RCC 7860 (cell line): ENCODE data around the gene SHISA9.

ENCODE experiments used
- DNase-seq: peaks from one replicate; pipeline ENCODE4 v3.0.0-alpha.2; 2015; ENCODE audit warnings: low spot score
- FAIRE-seq: peaks from 2 replicates; lab custom pipeline; 2012; peaks lifted over from hg19 to GRCh38; lab: Jason Lieb, UNC

Gene SHISA9

GRCh38 chr16:13062219-13062618 is 160.8 kb downstream of the SHISA9 start:
- FAIRE-seq (no peak), DNase-seq (no peak)

GRCh38 chr16:13063457-13063856 is 162.1 kb downstream of the SHISA9 start:
- no peak for FAIRE-seq

DNA sequence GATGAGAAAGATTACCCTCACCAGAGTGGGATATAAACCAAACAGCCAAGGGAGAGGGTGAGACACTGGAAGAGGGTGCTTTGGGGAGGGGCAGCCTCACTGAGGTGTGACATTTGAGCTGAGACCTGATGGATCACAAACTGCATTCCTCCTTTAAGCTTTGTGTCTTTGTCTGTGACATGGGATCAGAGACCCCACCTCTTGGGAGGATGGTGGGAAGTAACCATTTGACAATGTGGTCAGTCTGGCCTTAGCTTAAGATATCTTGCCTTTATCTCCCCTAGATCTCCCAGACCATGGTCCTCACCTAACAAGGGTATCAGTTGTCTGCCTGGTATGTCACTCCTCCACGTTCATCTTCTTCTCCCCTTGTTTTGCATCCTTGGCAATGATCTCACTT is 163.4 kb downstream of the SHISA9 start:
- FAIRE-seq (no peak), DNase-seq (no peak)

More at GRCh38 chr16:13063457-13063856, 162.1 kb downstream of the SHISA9 start:
- no peak for DNase-seq

- FAIRE-seq (no peak), DNase-seq (no peak)
Observed at GRCh38 chr16:13067648-13068047, 166.2 kb downstream of the SHISA9 start.

- DNase-seq (no peak), FAIRE-seq (no peak)
Observed at GRCh38 chr16:13068912-13069583, 167.7 kb downstream of the SHISA9 start.

- FAIRE-seq = no peak
- DNase-seq = no peak
Observed at GRCh38 chr16:13070268-13070667, 168.9 kb downstream of the SHISA9 start.

- no peak for DNase-seq
- FAIRE-seq = no peak
Observed at GRCh38 chr16:13076878-13077277, 175.5 kb downstream of the SHISA9 start.

- FAIRE-seq = no peak
- no peak for DNase-seq
Observed at GRCh38 chr16:13077816-13078215, 176.4 kb downstream of the SHISA9 start.

DNA sequence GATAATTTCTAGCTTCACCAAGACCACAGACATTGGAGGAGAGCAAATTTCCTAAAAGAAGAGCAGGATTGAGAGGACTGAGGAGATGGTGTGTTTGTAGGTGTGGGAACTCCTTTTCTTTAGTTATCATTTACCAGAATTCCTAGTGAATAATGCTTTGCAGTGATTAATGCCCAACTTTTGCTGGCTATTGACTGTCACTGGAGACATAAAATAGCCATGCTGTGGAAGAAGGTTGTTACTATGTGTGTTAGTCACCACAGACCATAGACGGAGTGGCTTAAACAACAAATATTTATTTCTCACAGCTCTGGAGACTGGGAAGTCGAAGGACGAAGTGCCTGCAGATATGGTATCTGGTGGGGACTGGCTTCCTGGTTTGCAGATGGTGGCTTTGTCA is 179.1 kb downstream of the SHISA9 start:
- no peak for FAIRE-seq

DNA sequence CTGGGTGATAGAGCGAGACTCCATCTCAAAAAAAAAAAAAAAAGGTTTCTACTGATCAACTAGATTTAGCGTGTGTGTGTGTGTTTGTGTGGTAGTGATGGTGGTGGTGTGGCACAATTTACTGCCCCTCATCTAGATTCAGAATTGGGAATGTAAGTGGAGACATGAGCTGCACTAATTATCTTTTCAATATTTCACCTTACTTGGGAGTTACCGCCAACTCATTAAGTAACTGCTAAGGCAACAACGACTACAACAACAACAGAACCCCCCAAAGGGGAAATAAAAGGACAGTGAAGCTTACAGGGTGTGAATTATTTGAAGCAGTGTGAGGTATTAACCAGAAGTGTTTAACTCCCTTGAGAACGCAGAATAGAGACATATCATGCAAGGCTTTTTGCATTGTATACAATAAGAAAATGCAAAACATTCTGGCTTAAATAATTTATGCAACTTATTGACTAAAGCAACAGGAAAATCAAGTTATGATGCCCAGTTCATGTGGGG is 180.5 kb downstream of the SHISA9 start:
- DNase-seq = no peak
- no peak for FAIRE-seq

More for the DNA sequence above, 179.1 kb downstream of the SHISA9 start:
- DNase-seq = no peak

- DNase-seq = no peak
- FAIRE-seq = no peak
Observed at GRCh38 chr16:13083681-13084080, 182.3 kb downstream of the SHISA9 start.

GRCh38 chr16:13084331-13084730 is 182.9 kb downstream of the SHISA9 start:
- FAIRE-seq (peak; percentile 77), DNase-seq (no peak)

GRCh38 chr16:13093661-13094060 is 192.3 kb downstream of the SHISA9 start:
- no peak for DNase-seq
- no peak for FAIRE-seq

GRCh38 chr16:13095061-13095460 is 193.7 kb downstream of the SHISA9 start:
- FAIRE-seq = no peak
- DNase-seq = no peak

- DNase-seq (peak; percentile 45), FAIRE-seq (no peak)
Observed at GRCh38 chr16:13098536-13098935, 197.1 kb downstream of the SHISA9 start.

DNA sequence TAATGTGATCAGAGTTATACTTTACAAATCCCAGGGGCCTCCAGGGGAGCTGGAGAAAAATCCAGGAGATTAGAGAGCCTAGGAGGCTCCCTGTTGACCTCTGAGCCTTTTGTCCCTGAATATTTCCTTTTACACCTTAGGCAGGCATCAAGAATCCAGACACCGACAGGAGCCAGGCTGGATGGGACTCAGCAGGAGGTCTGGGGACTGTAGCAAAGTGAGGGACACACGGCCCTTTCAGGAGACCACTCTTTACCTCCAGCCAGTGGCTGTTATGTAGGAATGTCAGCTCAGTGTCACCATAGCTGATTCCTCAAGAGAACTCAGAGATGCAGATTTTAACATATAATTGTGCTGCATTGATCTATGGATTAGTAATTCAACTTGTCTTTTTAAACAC is 198.4 kb downstream of the SHISA9 start:
- DNase-seq (no peak), FAIRE-seq (no peak)

DNA sequence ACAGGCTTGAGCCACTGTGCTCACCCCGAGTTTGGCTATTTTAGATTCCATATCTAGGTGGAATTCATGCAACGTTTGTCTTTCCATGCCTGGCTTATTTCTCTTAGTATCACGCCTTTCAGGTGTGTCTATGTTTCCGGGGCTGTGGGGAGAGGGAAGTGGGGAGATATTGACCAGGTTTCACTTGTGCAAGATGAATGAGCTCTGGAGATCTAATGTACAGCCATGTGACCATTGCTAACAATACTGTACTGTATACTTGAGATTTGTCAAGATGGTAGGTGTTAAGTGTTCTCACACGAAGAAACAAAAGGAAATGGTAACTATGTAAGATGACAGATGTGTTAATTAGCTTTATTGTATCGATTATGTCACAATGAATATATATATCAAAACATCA is 199.6 kb downstream of the SHISA9 start:
- DNase-seq (no peak), FAIRE-seq (no peak)

- FAIRE-seq (no peak), DNase-seq (no peak)
Observed at GRCh38 chr16:13101828-13102227, 200.4 kb downstream of the SHISA9 start.

DNA sequence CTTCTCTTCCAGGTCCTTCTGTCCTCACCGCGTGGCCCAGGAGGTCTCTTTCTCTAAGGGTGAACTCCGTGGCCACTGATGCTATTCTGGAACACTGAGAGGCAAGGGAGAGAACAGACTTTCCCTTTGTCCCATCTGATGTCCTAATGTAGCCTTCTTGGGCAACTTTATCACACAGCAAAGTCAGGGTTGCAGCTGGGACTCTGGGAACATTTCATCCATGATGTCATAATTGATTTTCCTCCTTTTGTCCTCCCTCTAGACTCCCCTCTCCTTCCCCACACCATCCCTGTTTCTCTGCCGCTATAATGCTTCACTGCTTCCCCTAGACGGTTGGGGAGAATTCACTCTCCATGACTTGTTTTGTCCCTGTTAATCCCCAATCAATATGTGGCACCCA is 201.0 kb downstream of the SHISA9 start:
- FAIRE-seq = no peak

GRCh38 chr16:13103831-13104530 is 202.6 kb downstream of the SHISA9 start:
- FAIRE-seq (no peak), DNase-seq (no peak)

More for the DNA sequence above, 201.0 kb downstream of the SHISA9 start:
- DNase-seq = no peak

- DNase-seq (no peak), FAIRE-seq (no peak)
Observed at GRCh38 chr16:13104772-13105171, 203.4 kb downstream of the SHISA9 start.

GRCh38 chr16:13105427-13105826 is 204.0 kb downstream of the SHISA9 start:
- no peak for FAIRE-seq
- DNase-seq = no peak
